GM19438 (cell line): ENCODE measurements around the gene BTNL2.
"Not testable (repeated sequence)": the region's sequence is repeated elsewhere in the genome, so short reads cannot be mapped to it uniquely, and the experiment has no call there.

Source experiments
- ATAC-seq: cut with Tn5 transposase; IDR thresholded peaks from one replicate; pipeline ENCODE4 v1.9.1; 2021; ENCODE audit warnings: low read depth; ENCODE audit not compliant: unreplicated experiment

BTNL2 gene

GRCh38 chr6:32371229-32371628 is 35.8 kb downstream of the BTNL2 start:
- ATAC-seq, result no peak

GRCh38 chr6:32370505-32370904 is 36.5 kb downstream of the BTNL2 start:
- no peak for ATAC-seq

GRCh38 chr6:32369660-32370059 is 37.3 kb downstream of the BTNL2 start:
- no peak for ATAC-seq

GRCh38 chr6:32367644-32368043 is 39.3 kb downstream of the BTNL2 start:
- no peak for ATAC-seq

- not testable (repeated sequence) for ATAC-seq
These were observed 47.8 kb downstream of the BTNL2 start for GRCh38 chr6:32359225-32359624.

GRCh38 chr6:32358548-32358947 is 48.4 kb downstream of the BTNL2 start:
- ATAC-seq, result not testable (repeated sequence)

- no peak for ATAC-seq
These were observed 52.0 kb downstream of the BTNL2 start for GRCh38 chr6:32355018-32355417.

- ATAC-seq, result no peak
These were observed 53.6 kb downstream of the BTNL2 start for GRCh38 chr6:32353348-32353747.
